ENCODE measurements around the gene TNRC6C. TPM values are rescaled to one million over a fixed set of nuclear protein-coding genes. Genes with fewer than 3 reads are reported as not detected.

TNRC6C gene
- 10 to 100 TPM in 1 of 4 donors, 1 to 10 TPM in 3; 5.3 to 15.4 (median 6.8) TPM for total RNA-seq

DNA sequence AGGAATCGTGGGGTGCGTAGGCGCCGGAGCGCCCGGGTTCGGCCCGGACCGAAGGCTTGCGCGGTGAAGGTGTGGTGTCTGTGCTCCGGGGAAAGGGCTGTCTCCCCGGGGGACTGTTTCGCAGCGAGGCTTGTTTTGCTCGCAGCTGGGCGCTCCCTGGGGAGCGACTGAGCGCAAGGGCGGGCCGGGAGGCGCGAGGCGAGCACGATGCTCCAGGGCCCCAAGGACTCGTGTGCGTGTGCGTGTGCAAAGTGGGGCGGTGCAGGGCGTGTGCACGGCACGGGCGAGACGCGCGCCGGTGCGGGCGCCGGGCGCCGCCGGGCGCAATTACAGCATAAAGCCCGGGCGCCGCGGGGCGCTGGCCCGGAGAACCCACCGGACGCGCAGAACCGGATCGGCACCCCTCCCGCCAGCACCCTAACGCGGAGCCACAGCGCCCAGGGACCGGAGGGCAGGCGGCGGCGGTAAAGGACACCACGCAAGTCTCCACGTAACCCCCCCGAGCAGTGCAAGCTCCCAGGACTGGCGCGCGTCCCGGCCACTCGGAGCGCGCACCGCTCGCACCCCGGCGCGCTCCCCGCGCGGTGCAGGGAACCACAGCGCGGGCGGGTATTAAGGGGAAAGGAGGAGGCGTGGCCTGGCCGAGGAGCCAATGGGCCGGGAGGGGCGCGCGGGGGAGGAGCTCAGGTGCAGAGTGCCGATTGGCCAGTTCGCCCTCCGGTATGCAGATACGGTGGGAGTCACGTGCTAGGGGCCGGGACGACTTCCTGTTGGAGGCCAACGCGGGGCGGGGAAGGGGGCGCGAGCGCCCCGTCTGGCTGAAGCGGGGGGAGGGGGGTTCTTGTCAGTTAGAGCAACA, at the start of gene TNRC6C:
Gene TNRC6C, plus strand, starts transcription at position 847 of the 859 bp plus-strand sequence. CDS start 45,504 bp downstream, outside the sequence.
- 1% methylated on average over 48 to 49 of the region's 105 CpGs for WGBS, 2 donors

GRCh38 chr17:77909236-77909635, 49.3 kb upstream of the TNRC6C start:
- intact Hi-C loops (cut with DNase I; ENCODE audit: low total_unique reads) = no loop called here
- no peak overlapping the region for H3K4me3 ChIP-seq (ENCODE audit: low read depth, poor library complexity, severe bottlenecking)

More for the DNA sequence above, at the start of gene TNRC6C:
- peak within 1 kb of the TSS; percentile 46 for H3K4me3 ChIP-seq (ENCODE audit: low read depth, poor library complexity, severe bottlenecking)
- TF ChIP-seq CTCF (IDR thresholded peaks at IDR 0.05) (peak in 1 of 3 donors; percentile 29), POLR2A (IDR thresholded peaks at IDR 0.05) (peak in 1 of 2 donors; percentile 100)
- DNase-seq (ENCODE audit: low spot score in 2 of 2) = peak; percentile 100
- intact Hi-C loops (cut with DNase I; ENCODE audit: low total_unique reads) = no loop called here

DNA sequence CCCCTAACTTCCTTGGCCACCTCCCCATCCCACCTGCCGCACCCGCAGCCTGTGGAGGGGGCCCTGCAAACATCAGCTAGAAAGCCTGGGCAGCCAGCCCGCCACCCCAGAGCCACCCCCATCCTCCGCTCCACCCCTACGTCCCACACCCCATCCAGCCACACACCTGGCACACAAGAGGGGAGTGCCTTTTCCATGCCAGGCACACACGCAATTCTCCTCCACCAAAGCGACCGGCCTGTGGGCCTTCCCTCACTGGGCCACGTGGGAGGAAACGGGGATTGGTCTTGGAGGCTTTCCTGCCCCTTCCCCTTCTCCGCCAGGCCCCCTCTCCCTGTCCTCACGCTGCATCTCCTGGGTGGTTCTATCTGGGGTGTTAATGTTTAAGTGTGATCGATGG, 48.7 kb upstream of the TNRC6C start:
- intact Hi-C loops (cut with DNase I; ENCODE audit: low total_unique reads) = no loop called here
- no peak overlapping the region for H3K4me3 ChIP-seq (ENCODE audit: low read depth, poor library complexity, severe bottlenecking)
- no peak for TF ChIP-seq POLR2A (IDR thresholded peaks at IDR 0.05)
- no peak for TF ChIP-seq CTCF (IDR thresholded peaks at IDR 0.05)
- DNase-seq (ENCODE audit: low spot score in 2 of 2) = no peak
- 68 to 69% methylated on average over 13 of the region's 13 CpGs for WGBS, 2 donors

More at GRCh38 chr17:77909236-77909635, 49.3 kb upstream of the TNRC6C start:
- WGBS, 2 donors = 32 to 37% methylated on average over 19 of the region's 19 CpGs
- no peak for TF ChIP-seq POLR2A (IDR thresholded peaks at IDR 0.05)
- TF ChIP-seq CTCF (IDR thresholded peaks at IDR 0.05) = no peak
- peak in 1 of 2 donors; percentile 84 for DNase-seq (ENCODE audit: low spot score in 2 of 2)

GRCh38 chr17:77914385-77915254, 43.9 kb upstream of the TNRC6C start:
- WGBS, 2 donors = 22 to 33% methylated on average over 18 of the region's 18 CpGs
- no peak overlapping the region for H3K4me3 ChIP-seq (ENCODE audit: low read depth, poor library complexity, severe bottlenecking)
- intact Hi-C loops (cut with DNase I; ENCODE audit: low total_unique reads) = no loop called here
- no peak for TF ChIP-seq CTCF (IDR thresholded peaks at IDR 0.05)
- no peak for TF ChIP-seq POLR2A (IDR thresholded peaks at IDR 0.05)
- no peak for DNase-seq (ENCODE audit: low spot score in 2 of 2)

DNA sequence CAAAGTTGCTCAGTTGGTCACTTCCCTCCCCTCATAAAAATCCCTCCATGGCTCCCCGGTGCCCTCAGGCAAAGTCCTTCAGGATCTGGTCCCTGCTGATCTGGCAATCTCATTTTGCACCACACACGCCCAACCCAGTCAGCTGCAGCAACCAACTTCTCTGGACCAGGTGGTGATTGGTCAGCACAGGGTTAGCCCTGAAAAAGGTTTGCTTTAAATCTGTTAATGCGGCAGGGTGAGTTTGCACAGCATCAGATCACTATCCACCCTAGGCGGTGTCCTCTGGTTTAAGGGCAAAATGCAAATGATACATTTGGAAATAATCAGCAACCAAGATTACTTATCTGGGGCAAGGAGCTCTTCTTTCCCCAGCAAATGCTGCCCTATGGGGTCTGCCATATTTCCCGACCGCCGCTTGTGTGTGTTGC, 42.9 kb upstream of the TNRC6C start:
- WGBS, 2 donors = 60 to 63% methylated on average over 7 of the region's 7 CpGs
- H3K4me3 ChIP-seq (ENCODE audit: low read depth, poor library complexity, severe bottlenecking) = no peak overlapping the region
- TF ChIP-seq POLR2A (IDR thresholded peaks at IDR 0.05) = no peak
- TF ChIP-seq CTCF (IDR thresholded peaks at IDR 0.05) = no peak
- intact Hi-C loops (cut with DNase I; ENCODE audit: low total_unique reads) = no loop called here
- peak in 1 of 2 donors; percentile 52 for DNase-seq (ENCODE audit: low spot score in 2 of 2)

Measured in lower leg skin (tissue), 4 donors.